K562 (cell line): ENCODE results near the gene RAP1GAP2. TPM values are rescaled to one million over a fixed set of nuclear protein-coding genes. Genes with fewer than 3 reads are reported as not detected.

Experiments
- ATAC-seq: fragments of 200-7000 bp; cut with Tn5 transposase; 3 replicates; pipeline ENCODE4 v1.9.1; 2020; ENCODE audit warnings: moderate library complexity
- BruUV-seq: library from RNA; stranded (reverse); fragments of 400-500 nt; replicated peaks from 2 replicates; lab custom pipeline; 2021; lab: Mats Ljungman, UMichigan
- CTCF ChIA-PET: fragments of 300-600 bp; formaldehyde crosslinking; extraction: SDS; loops from one replicate; lab custom pipeline; 2021; ENCODE audit warnings: low intra/inter-chr PET ratio; lab: Yijun Ruan, JAX
- POLR2A ChIA-PET: fragments of 300-600, 350-650 bp; sonication (Branson Sonifier 250); formaldehyde crosslinking; extraction: SDS; loops from one replicate; lab custom pipeline; 2021; ENCODE audit warnings: antibody characterized with exemption, inconsistent platforms; lab: Yijun Ruan, JAX
- DNase-seq, 4 experiments: peaks; one replicate each; pipeline versions ENCODE4 v3.0.0 to v3.0.0-alpha.2; 2011 to 2018; ENCODE audit warnings: low spot score in 3 of 4, mixed read lengths in 3 of 4; ENCODE audit errors: extremely low read depth in 1 of 4
- FAIRE-seq: peaks from 2 replicates; lab custom pipeline; 2011; peaks lifted over from hg19 to GRCh38; lab: Jason Lieb, UNC
- H2AFZ ChIP-seq: 2 replicates; pipeline ENCODE4 v1.6.0; 2011; ENCODE audit warnings: low read depth, low read length, control low read depth, inconsistent platforms
- H3K27ac ChIP-seq: fragments of 200-600 bp; 3 replicates; pipeline ENCODE4 v1.8.0; 2011; ENCODE audit warnings: low read depth, mild to moderate bottlenecking, control low read depth, inconsistent platforms, low read length, moderate library complexity, mixed read lengths; ENCODE audit errors: extremely low read depth
- H3K27me3 ChIP-seq, 2 experiments: fragments of 300-600 bp in 1 of 2; 2 replicates in 1 of 2; 3 replicates in 1 of 2; pipeline versions ENCODE4 v1.6.0 to v1.8.0; 2011; ENCODE audit warnings: inconsistent platforms in 2 of 2, low read length in 2 of 2, mild to moderate bottlenecking in 1 of 2, mixed read lengths in 1 of 2, moderate library complexity in 1 of 2; ENCODE audit not compliant: control insufficient read depth in 2 of 2, insufficient read depth in 2 of 2
- H3K36me3 ChIP-seq: fragments of 300-600 bp; 3 replicates; pipeline ENCODE4 v1.8.0; 2011; ENCODE audit warnings: mild to moderate bottlenecking, low read length, inconsistent platforms; ENCODE audit not compliant: control insufficient read depth, insufficient read depth
- H3K4me1 ChIP-seq, 2 experiments: fragments of 200-600 bp in 1 of 2; replicated peaks in 1 of 2; 2 replicates in 1 of 2; 3 replicates in 1 of 2; pipeline versions ENCODE4 v1.5.1 to v1.8.0; 2011; ENCODE audit warnings: inconsistent platforms in 2 of 2, low read length in 2 of 2, mild to moderate bottlenecking in 1 of 2, mixed read lengths in 1 of 2, moderate library complexity in 1 of 2; ENCODE audit not compliant: control insufficient read depth in 2 of 2, insufficient read depth in 2 of 2
- H3K4me2 ChIP-seq: 2 replicates; pipeline ENCODE4 v1.6.1; 2011; ENCODE audit warnings: low read length, control low read depth, inconsistent platforms, mixed read lengths; ENCODE audit not compliant: insufficient read depth
- H3K4me3 ChIP-seq: fragments of 200-600 bp; sonication (generic), shearing (Covaris generic); 2 replicates; pipeline ENCODE4 v1.5.1; 2016; ENCODE audit warnings: control low read depth, inconsistent platforms
- H3K79me2 ChIP-seq: fragments of 200-600 bp; 3 replicates; pipeline ENCODE4 v1.8.0; 2011; ENCODE audit warnings: low read length, inconsistent platforms; ENCODE audit not compliant: control insufficient read depth, insufficient read depth
- H3K9ac ChIP-seq, 2 experiments: 2 replicates each; pipeline versions ENCODE4 v1.6.0 to v1.6.1; 2011; ENCODE audit warnings: low read depth in 2 of 2, low read length in 2 of 2, control low read depth in 1 of 2, inconsistent platforms in 1 of 2, mild to moderate bottlenecking in 1 of 2, mixed read lengths in 1 of 2; ENCODE audit not compliant: insufficient read depth in 1 of 2
- H3K9me1 ChIP-seq: one replicate; pipeline ENCODE4 v1.6.0; 2011; ENCODE audit warnings: inconsistent platforms, mild to moderate bottlenecking, low read length, moderate library complexity; ENCODE audit not compliant: control insufficient read depth, insufficient read depth
- H3K9me3 ChIP-seq: replicated peaks from 2 replicates; pipeline ENCODE4 v1.5.1; 2011; ENCODE audit warnings: low read depth, low read length, inconsistent platforms; ENCODE audit not compliant: control insufficient read depth, insufficient read depth
- H4K20me1 ChIP-seq: replicated peaks from 2 replicates; pipeline ENCODE4 v1.6.1; 2011; ENCODE audit warnings: low read length, inconsistent platforms, mixed read lengths; ENCODE audit not compliant: control insufficient read depth, insufficient read depth
- RBM17 ChIP-seq: fragments of 200-400 bp; formaldehyde crosslinking; IDR thresholded peaks from 2 replicates; pipeline ENCODE4 v1.6.1; 2017; ENCODE audit warnings: low read depth, mild to moderate bottlenecking, low read length, borderline replicate concordance
- SP2 ChIP-seq: IDR thresholded peaks from 2 replicates; pipeline ENCODE4 v1.6.1; 2011; ENCODE audit warnings: mild to moderate bottlenecking, low read depth, low read length, moderate library complexity; ENCODE audit not compliant: poor library complexity, severe bottlenecking; ENCODE audit errors: extremely low read depth
- SPI1 ChIP-seq: IDR thresholded peaks from 2 replicates; pipeline ENCODE4 v1.6.1; 2011; ENCODE audit warnings: low read depth, low read length, control low read depth, borderline replicate concordance
- WGBS: fragments of 100-300 bp; shearing (Covaris generic); methylation state at CpG from one replicate; pipeline ENCODE4 v1.1.6; 2016; ENCODE audit warnings: low coverage, mixed read lengths; ENCODE audit not compliant: insufficient coverage; ENCODE audit errors: missing lambda C conversion rate; 5-methylcytosine and 5-hydroxymethylcytosine counted together
- in situ Hi-C: fragments of 300-500 bp; cut with MboI; formaldehyde crosslinking; loops from 4 replicates; pipeline ENCODE4 v1.15.0; 2018; ENCODE audit warnings: inconsistent platforms, mixed read lengths
- intact Hi-C: fragments of 100-400 bp; cut with micrococcal nuclease; formaldehyde crosslinking; loops from 2 replicates; pipeline ENCODE4 v1.14.2; 2022
- polyA plus RNA-seq, 8 experiments: library from polyadenylated mRNA; depleted of rRNA in 4 of 8; stranded (reverse) in 5 of 8; unstranded in 3 of 8; fragments of >200 nt; fragmentation: Nextera tagmentation in 2 of 8; fragmentation: Illumina TruSeq in 1 of 8; extraction: Ambion mirVana in 2 of 8; extraction: Trizol in 1 of 8; gene quantifications; 2 replicates each; pipeline versions ENCODE4 v1.2.1 to v1.2.3, GENCODE V29; 2011 to 2014; ENCODE audit warnings: inconsistent platforms in 1 of 8, missing spikeins in 1 of 8
- total RNA-seq, 7 experiments: library from RNA; depleted of rRNA in 6 of 7; stranded (reverse); fragments of >200 nt in 6 of 7; fragmentation: Illumina TruSeq in 2 of 7; extraction: Trizol in 2 of 7; gene quantifications; 2 replicates each; pipeline versions ENCODE4 v1.2.1 to v1.2.3, GENCODE V29; 2011 to 2021; ENCODE audit warnings: low replicate concordance in 1 of 7

RAP1GAP2 gene
- total and polyA plus RNA-seq, 9 of the 15 experiments (the other 6 are each of a cell fraction or from before 2014, with no cell fraction given), result 0.01 to 1.3 (median 0.42) TPM; not detected in 1

DNA sequence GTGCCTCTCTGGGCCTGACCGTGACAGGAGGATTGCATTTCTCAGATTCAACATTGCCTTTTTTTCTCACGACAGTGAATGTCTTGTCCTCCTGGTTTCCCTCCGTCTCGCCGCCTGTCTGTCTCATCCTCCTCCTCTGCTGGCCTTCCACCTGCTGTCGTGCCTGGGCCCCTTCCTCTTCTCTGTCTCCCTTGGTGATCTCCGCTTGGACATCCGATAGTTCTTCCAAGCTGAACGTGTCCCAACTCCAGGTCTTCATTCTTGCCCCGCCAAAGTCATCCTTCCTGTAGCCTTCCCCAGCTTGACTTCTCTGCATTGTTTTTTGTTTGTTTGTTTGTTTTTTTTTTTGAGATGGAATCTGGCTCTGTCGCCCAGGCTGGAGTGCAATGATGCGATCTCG lies 79.4 kb downstream of the RAP1GAP2 start:
- intact Hi-C loops, result no loop called here
- Histone ChIP-seq H3K9ac (no peak overlapping the region), H3K36me3 (no peaks in the 10 kb centered on the region), H2AFZ (no peak overlapping the region), H3K9me3 (no peaks in the 10 kb centered on the region), H3K4me1 (no peaks in the 10 kb centered on the region), H3K79me2 (no peaks in the 10 kb centered on the region), H4K20me1 (no peaks in the 10 kb centered on the region), H3K9me1 (no peaks in the 10 kb centered on the region), H3K4me3 (no peak overlapping the region), H3K27me3 (peaks cover 0 to 34% of the 10 kb centered on the region in 2 experiments; a peak in 3 of 5 replicates), H3K27ac (no peak overlapping the region), H3K4me2 (no peak overlapping the region)
- in situ Hi-C loops, result no loop called here
- ATAC-seq (no peak), DNase-seq (no peak), FAIRE-seq (no peak)
- no TSS peak for BruUV-seq
- POLR2A ChIA-PET, result no interaction called here
- 1% methylated on average over 12 of the region's 13 CpGs for WGBS
- CTCF ChIA-PET, result no interaction called here
- TF ChIP-seq RBM17 (no peak), SP2 (no peak)

- TF ChIP-seq SPI1, result no peak
- TF ChIP-seq, all 486 proteins: peak for 0
- H4K20me1 ChIP-seq, result no peaks in the 10 kb centered on the region
- DNase-seq, result no peak
- no peak overlapping the region for H3K4me3 ChIP-seq
- no peaks in the 10 kb centered on the region for H3K9me1 ChIP-seq
- H3K36me3 ChIP-seq, result no peaks in the 10 kb centered on the region
- CTCF ChIA-PET, result no interaction called here
- POLR2A ChIA-PET, result no interaction called here
- no peaks in the 10 kb centered on the region for H3K79me2 ChIP-seq
- whole genome bisulfite sequencing, result 0% methylated on average over 4 of the region's 6 CpGs
- in situ Hi-C loops, result no loop called here
- H3K9me3 ChIP-seq, result no peaks in the 10 kb centered on the region
- peaks cover 0 to 34% of the 10 kb centered on the region in 2 experiments; a peak in 3 of 5 replicates for H3K27me3 ChIP-seq
- BruUV-seq, result no TSS peak
- no peak overlapping the region for H3K27ac ChIP-seq
- ATAC-seq, result no peak
- H3K4me2 ChIP-seq, result no peak overlapping the region
- H3K9ac ChIP-seq, result no peak overlapping the region
- intact Hi-C loops, result no loop called here
- no peak overlapping the region for H2AFZ ChIP-seq
- H3K4me1 ChIP-seq, result no peaks in the 10 kb centered on the region
- no peak for FAIRE-seq
Observed at GRCh38 chr17:2876467-2876866, 80.2 kb downstream of the RAP1GAP2 start.
